ENCODE results near the gene NDUFA12.

- TF ChIP-seq CTCF (conservative IDR thresholded peaks at IDR 0.05; ENCODE audit: low read depth, low read length) (no peak), RFX5 (IDR thresholded peaks at IDR 0.05; ENCODE audit: low read depth, low read length) (no peak), POLR2A (IDR thresholded peaks at IDR 0.05; ENCODE audit: low read depth, low read length) (no peak), ELK1 (IDR thresholded peaks at IDR 0.05; ENCODE audit: borderline replicate concordance, low read depth, low read length) (no peak), MAZ (IDR thresholded peaks at IDR 0.05; ENCODE audit: borderline replicate concordance, low read depth, low read length) (no peak), RAD21 (IDR thresholded peaks at IDR 0.05; ENCODE audit: low read length) (no peak), NFE2L2 (IDR thresholded peaks at IDR 0.05; ENCODE audit: low read depth, low read length) (no peak)
These were observed 23.6 kb downstream of the NDUFA12 start for GRCh38 chr12:94979941-94980340.
